Loucy (cell line): ENCODE results near the gene PTGDS.

Experiments used
- H2AFZ ChIP-seq: fragments of 200-600 bp; sonication (generic); 2 replicates; pipeline ENCODE4 v1.6.0; 2016; ENCODE audit warnings: antibody characterized with exemption, mild to moderate bottlenecking, low read length, moderate library complexity
- H3F3A ChIP-seq: fragments of 200-600 bp; 2 replicates; pipeline ENCODE4 v1.6.0; 2016; ENCODE audit warnings: antibody characterized with exemption, low read depth, mild to moderate bottlenecking
- H3K27me3 ChIP-seq: fragments of 200-600 bp; sonication (generic); 2 replicates; pipeline ENCODE4 v1.6.1; 2014; ENCODE audit warnings: low read length, mild to moderate bottlenecking; ENCODE audit not compliant: insufficient read depth, poor library complexity, severe bottlenecking
- H3K36me3 ChIP-seq: fragments of 200-600 bp; sonication (generic); 2 replicates; pipeline ENCODE4 v1.6.1; 2016; ENCODE audit warnings: low read length; ENCODE audit not compliant: insufficient read depth
- H3K4me1 ChIP-seq: fragments of 200-600 bp; sonication (generic); 2 replicates; pipeline ENCODE4 v1.5.1; 2014; ENCODE audit warnings: low read length, mild to moderate bottlenecking; ENCODE audit not compliant: insufficient read depth, poor library complexity, severe bottlenecking
- H3K4me2 ChIP-seq: fragments of 200-600 bp; sonication (generic); 2 replicates; pipeline ENCODE4 v1.6.0; 2014; ENCODE audit warnings: antibody characterized with exemption, low read length, low read depth, mild to moderate bottlenecking; ENCODE audit not compliant: poor library complexity, severe bottlenecking
- H3K4me3 ChIP-seq: fragments of 200-600 bp; sonication (generic); 2 replicates; pipeline ENCODE4 v1.5.1; 2014; ENCODE audit warnings: low read length, mild to moderate bottlenecking, mixed read lengths; ENCODE audit not compliant: poor library complexity, severe bottlenecking
- H3K79me2 ChIP-seq: fragments of 200-600 bp; sonication (generic); 2 replicates; pipeline ENCODE4 v1.6.1; 2014; ENCODE audit warnings: low read length; ENCODE audit not compliant: insufficient read depth
- H3K9ac ChIP-seq: fragments of 200-600 bp; sonication (generic); 2 replicates; pipeline ENCODE4 v1.6.0; 2014; ENCODE audit warnings: mild to moderate bottlenecking, low read depth, low read length, moderate library complexity; ENCODE audit not compliant: poor library complexity, severe bottlenecking
- H3K9me2 ChIP-seq: fragments of 200-600 bp; sonication (generic); replicated peaks from 2 replicates; pipeline ENCODE4 v1.6.1; 2016; ENCODE audit warnings: low read depth, low read length, mixed read lengths
- H3K9me3 ChIP-seq: fragments of 200-600 bp; sonication (generic); 2 replicates; pipeline ENCODE4 v1.6.1; 2014; ENCODE audit warnings: mild to moderate bottlenecking, antibody characterized with exemption, low read length, low read depth; ENCODE audit not compliant: insufficient read depth
- H4K20me1 ChIP-seq: fragments of 200-600 bp; sonication (generic); 2 replicates; pipeline ENCODE4 v1.6.0; 2014; ENCODE audit warnings: antibody characterized with exemption, low read length, mild to moderate bottlenecking; ENCODE audit not compliant: insufficient read depth, poor library complexity, severe bottlenecking
- EZH2phosphoT487 ChIP-seq: fragments of 200-600 bp; IDR thresholded peaks from 2 replicates; pipeline ENCODE4 v1.6.1; 2018; ENCODE audit warnings: antibody characterized with exemption, mild to moderate bottlenecking, moderate library complexity, borderline replicate concordance
- TF ChIP-seq, protein P1 (sequence below): fragments of 200-600 bp; sonication (generic); conservative IDR thresholded peaks from 2 replicates; pipeline ENCODE4 v1.5.1; 2014; ENCODE audit warnings: mild to moderate bottlenecking, antibody characterized with exemption, low read length

Gene PTGDS

GRCh38 chr9:137016436-137016835, 39.1 kb downstream of the PTGDS start:
- no peak overlapping the region for H3K4me2 ChIP-seq
- no peaks in the 10 kb centered on the region for H3K4me1 ChIP-seq
- peaks cover 1% of the 10 kb centered on the region for H4K20me1 ChIP-seq
- H3K4me3 ChIP-seq: no peak overlapping the region
- H2AFZ ChIP-seq: no peak overlapping the region
- H3K79me2 ChIP-seq: no peaks in the 10 kb centered on the region
- H3K9me2 ChIP-seq: no peaks in the 10 kb centered on the region
- no peak overlapping the region for H3K9ac ChIP-seq
- no peaks in the 10 kb centered on the region for H3F3A ChIP-seq
- TF ChIP-seq, protein P1, sequence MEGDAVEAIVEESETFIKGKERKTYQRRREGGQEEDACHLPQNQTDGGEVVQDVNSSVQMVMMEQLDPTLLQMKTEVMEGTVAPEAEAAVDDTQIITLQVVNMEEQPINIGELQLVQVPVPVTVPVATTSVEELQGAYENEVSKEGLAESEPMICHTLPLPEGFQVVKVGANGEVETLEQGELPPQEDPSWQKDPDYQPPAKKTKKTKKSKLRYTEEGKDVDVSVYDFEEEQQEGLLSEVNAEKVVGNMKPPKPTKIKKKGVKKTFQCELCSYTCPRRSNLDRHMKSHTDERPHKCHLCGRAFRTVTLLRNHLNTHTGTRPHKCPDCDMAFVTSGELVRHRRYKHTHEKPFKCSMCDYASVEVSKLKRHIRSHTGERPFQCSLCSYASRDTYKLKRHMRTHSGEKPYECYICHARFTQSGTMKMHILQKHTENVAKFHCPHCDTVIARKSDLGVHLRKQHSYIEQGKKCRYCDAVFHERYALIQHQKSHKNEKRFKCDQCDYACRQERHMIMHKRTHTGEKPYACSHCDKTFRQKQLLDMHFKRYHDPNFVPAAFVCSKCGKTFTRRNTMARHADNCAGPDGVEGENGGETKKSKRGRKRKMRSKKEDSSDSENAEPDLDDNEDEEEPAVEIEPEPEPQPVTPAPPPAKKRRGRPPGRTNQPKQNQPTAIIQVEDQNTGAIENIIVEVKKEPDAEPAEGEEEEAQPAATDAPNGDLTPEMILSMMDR: no peak
- TF ChIP-seq EZH2phosphoT487: no peak
- H3K9me3 ChIP-seq: no peaks in the 10 kb centered on the region
- no peaks in the 10 kb centered on the region for H3K27me3 ChIP-seq
- H3K36me3 ChIP-seq: no peaks in the 10 kb centered on the region; the same call in 1 of the 2 replicates

DNA sequence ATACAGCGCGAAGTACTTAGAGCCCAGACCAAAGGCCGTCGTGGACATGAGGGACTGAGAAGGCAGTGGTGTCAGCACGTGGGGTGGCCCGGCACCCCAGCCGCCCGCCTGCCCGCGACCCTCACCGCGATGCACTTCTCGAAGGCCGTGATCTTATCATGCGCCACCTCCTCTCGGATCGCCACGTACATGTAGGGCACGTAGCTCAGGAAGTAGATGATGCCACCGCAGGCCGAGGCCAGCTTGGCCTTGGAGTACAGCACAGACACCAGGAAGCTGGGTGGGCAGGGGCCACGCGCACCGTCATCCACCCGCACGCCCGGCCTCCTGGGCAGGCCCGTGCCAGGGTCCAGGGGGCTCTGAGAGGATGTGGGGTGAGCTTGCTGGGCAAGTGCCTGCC, 39.8 kb downstream of the PTGDS start:
- no peak overlapping the region for H3K4me3 ChIP-seq
- H3K79me2 ChIP-seq: no peaks in the 10 kb centered on the region
- no peaks in the 10 kb centered on the region for H3K9me3 ChIP-seq
- H3K9me2 ChIP-seq: no peaks in the 10 kb centered on the region
- no peak overlapping the region for H3K4me2 ChIP-seq
- H3K9ac ChIP-seq: no peak overlapping the region
- H3K36me3 ChIP-seq: no peaks in the 10 kb centered on the region; the same call in 1 of the 2 replicates
- no peaks in the 10 kb centered on the region for H3F3A ChIP-seq
- no peak overlapping the region for H2AFZ ChIP-seq
- no peaks in the 10 kb centered on the region for H3K4me1 ChIP-seq
- no peaks in the 10 kb centered on the region for H3K27me3 ChIP-seq
- TF ChIP-seq, protein P1: no peak
- no peak for TF ChIP-seq EZH2phosphoT487
- peaks cover 4% of the 10 kb centered on the region for H4K20me1 ChIP-seq

DNA sequence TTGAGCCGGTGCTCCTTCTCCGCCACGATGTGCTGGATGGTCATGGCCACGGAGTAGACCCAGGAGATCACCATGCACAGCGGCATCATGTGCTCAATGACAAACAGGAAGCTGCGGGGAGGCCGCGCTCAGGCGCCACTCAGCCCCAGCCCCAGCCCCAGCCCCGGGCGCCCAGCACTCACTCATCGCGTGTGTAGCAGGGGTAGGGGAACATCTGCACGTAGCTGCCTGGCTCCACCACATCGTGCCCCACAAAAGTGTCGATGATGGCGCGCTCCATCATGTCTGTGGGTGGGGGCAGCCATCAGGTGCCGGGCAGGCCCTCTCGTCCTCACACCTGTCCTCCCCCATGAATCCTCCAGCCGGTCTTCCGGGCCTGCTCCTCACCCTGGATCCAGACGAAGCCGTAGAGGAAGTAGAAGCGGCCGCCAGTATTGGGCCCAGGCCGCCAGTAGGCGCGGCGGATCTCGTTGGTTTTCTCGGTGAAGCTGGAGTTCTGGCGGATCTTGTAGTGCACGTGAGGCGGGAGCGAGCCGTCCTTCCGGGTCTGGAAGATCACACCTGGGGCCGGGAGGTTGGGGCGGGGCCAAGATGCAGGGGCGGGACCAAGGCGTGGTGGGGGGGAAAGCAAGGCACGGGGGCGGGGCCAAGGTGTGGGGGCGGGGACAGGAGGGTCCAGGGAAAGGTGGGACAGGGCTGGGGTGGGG, 40.6 kb downstream of the PTGDS start:
- Histone ChIP-seq H3K36me3 (no peaks in the 10 kb centered on the region; the same call in 1 of the 2 replicates), H3K79me2 (no peaks in the 10 kb centered on the region), H3F3A (no peaks in the 10 kb centered on the region), H2AFZ (no peak overlapping the region), H3K4me1 (no peaks in the 10 kb centered on the region), H3K9ac (no peak overlapping the region), H3K4me2 (no peak overlapping the region), H4K20me1 (peaks cover 4% of the 10 kb centered on the region), H3K9me3 (no peaks in the 10 kb centered on the region), H3K9me2 (no peaks in the 10 kb centered on the region), H3K4me3 (no peak overlapping the region), H3K27me3 (no peaks in the 10 kb centered on the region)
- TF ChIP-seq EZH2phosphoT487: no peak
- TF ChIP-seq, protein P1: no peak
